H9 (cell line): ENCODE measurements around the gene OGFRL1. TPM values are rescaled to one million over a fixed set of nuclear protein-coding genes. Genes with fewer than 3 reads are reported as not detected.

Experiments used
- DNase-seq: peaks from one replicate; pipeline ENCODE4 v3.0.0-alpha.2; 2017
- H2AFZ ChIP-seq: one replicate; pipeline ENCODE4 v1.6.1; 2013; ENCODE audit warnings: mild to moderate bottlenecking, low read length, control low read depth, moderate library complexity
- H2AK5ac ChIP-seq: 2 replicates; pipeline ENCODE4 v1.6.1; 2013; ENCODE audit warnings: low read length, control low read depth, mixed read lengths; ENCODE audit not compliant: insufficient read length
- H2BK120ac ChIP-seq: one replicate; pipeline ENCODE4 v1.6.1; 2013; ENCODE audit warnings: low read depth, mild to moderate bottlenecking, low read length, control low read depth, inconsistent platforms; ENCODE audit not compliant: poor library complexity, severe bottlenecking
- H2BK12ac ChIP-seq: 2 replicates; pipeline ENCODE4 v1.6.1; 2013; ENCODE audit warnings: low read length, control low read depth, mixed read lengths, low read depth; ENCODE audit not compliant: insufficient read length
- H2BK15ac ChIP-seq: 2 replicates; pipeline ENCODE4 v1.6.1; 2013; ENCODE audit warnings: low read depth, low read length, control low read depth
- H2BK20ac ChIP-seq: one replicate; pipeline ENCODE4 v1.6.1; 2013; ENCODE audit warnings: low read depth, mild to moderate bottlenecking, low read length, control low read depth, inconsistent platforms; ENCODE audit not compliant: poor library complexity, severe bottlenecking
- H2BK5ac ChIP-seq: 2 replicates; pipeline ENCODE4 v1.6.1; 2013; ENCODE audit warnings: low read length, control low read depth, mixed read lengths; ENCODE audit not compliant: insufficient read length
- H3K14ac ChIP-seq: 2 replicates; pipeline ENCODE4 v1.6.1; 2013; ENCODE audit warnings: low read length, control low read depth; ENCODE audit not compliant: insufficient read depth
- H3K18ac ChIP-seq: 2 replicates; pipeline ENCODE4 v1.6.1; 2013; ENCODE audit warnings: low read depth, mild to moderate bottlenecking, mixed read lengths, low read length, control low read depth; ENCODE audit not compliant: insufficient read length
- H3K23ac ChIP-seq: 2 replicates; pipeline ENCODE4 v1.6.1; 2013; ENCODE audit warnings: low read length, control low read depth, mixed read lengths, low read depth; ENCODE audit not compliant: insufficient read length
- H3K23me2 ChIP-seq: 2 replicates; pipeline ENCODE4 v1.6.1; 2013; ENCODE audit warnings: low read depth, mild to moderate bottlenecking, mixed read lengths, low read length, control low read depth; ENCODE audit not compliant: insufficient read length, poor library complexity, severe bottlenecking
- H3K27ac ChIP-seq: 2 replicates; pipeline ENCODE4 v1.5.1; 2013; ENCODE audit warnings: low read length, control low read depth, mixed read lengths, low read depth; ENCODE audit not compliant: insufficient read length
- H3K27me3 ChIP-seq: 2 replicates; pipeline ENCODE4 v1.6.1; 2013; ENCODE audit warnings: low read length, control low read depth, inconsistent platforms; ENCODE audit not compliant: insufficient read depth
- H3K4ac ChIP-seq: 2 replicates; pipeline ENCODE4 v1.6.1; 2013; ENCODE audit warnings: low read depth, mild to moderate bottlenecking, control low read depth, inconsistent platforms, low read length, moderate library complexity
- H3K4me1 ChIP-seq: 2 replicates; pipeline ENCODE4 v1.6.1; 2013; ENCODE audit warnings: low read length, control low read depth, inconsistent platforms; ENCODE audit not compliant: insufficient read depth
- H3K4me2 ChIP-seq: 2 replicates; pipeline ENCODE4 v1.6.1; 2013; ENCODE audit warnings: low read length, control low read depth, mixed read lengths; ENCODE audit not compliant: insufficient read length, insufficient read depth
- H3K56ac ChIP-seq: 2 replicates; pipeline ENCODE4 v1.6.1; 2013; ENCODE audit warnings: low read depth, mild to moderate bottlenecking, mixed read lengths, low read length, control low read depth; ENCODE audit not compliant: insufficient read length
- H3K79me1 ChIP-seq: 2 replicates; pipeline ENCODE4 v1.6.1; 2013; ENCODE audit warnings: low read depth, mild to moderate bottlenecking, moderate library complexity, low read length, control low read depth, inconsistent platforms; ENCODE audit not compliant: insufficient read depth, poor library complexity, severe bottlenecking
- H3K79me2 ChIP-seq: 2 replicates; pipeline ENCODE4 v1.6.1; 2013; ENCODE audit warnings: low read length, control low read depth, inconsistent platforms; ENCODE audit not compliant: insufficient read depth
- H3K9ac ChIP-seq: 2 replicates; pipeline ENCODE4 v1.6.1; 2013; ENCODE audit warnings: low read length, control low read depth, mixed read lengths; ENCODE audit not compliant: insufficient read length; ENCODE audit errors: extremely low read depth
- H3K9me3 ChIP-seq: one replicate; pipeline ENCODE4 v1.6.1; 2013; ENCODE audit warnings: low read depth, low read length, inconsistent platforms; ENCODE audit not compliant: control insufficient read depth
- H3T11ph ChIP-seq: one replicate; pipeline ENCODE4 v1.6.1; 2013; ENCODE audit warnings: mild to moderate bottlenecking, low read length, control low read depth, inconsistent platforms
- H4K20me1 ChIP-seq: one replicate; pipeline ENCODE4 v1.6.1; 2013; ENCODE audit not compliant: control insufficient read depth, insufficient read length, insufficient read depth
- H4K5ac ChIP-seq: 2 replicates; pipeline ENCODE4 v1.6.1; 2013; ENCODE audit warnings: low read depth, mild to moderate bottlenecking, mixed read lengths, low read length, control low read depth; ENCODE audit not compliant: insufficient read length
- H4K8ac ChIP-seq: replicated peaks from 2 replicates; pipeline ENCODE4 v1.6.1; 2013; ENCODE audit warnings: low read length, control low read depth, mixed read lengths, low read depth; ENCODE audit not compliant: insufficient read length
- H4K91ac ChIP-seq: 2 replicates; pipeline ENCODE4 v1.6.1; 2013; ENCODE audit warnings: low read depth, mild to moderate bottlenecking, moderate library complexity, mixed read lengths, low read length, control low read depth; ENCODE audit not compliant: insufficient read length
- H3K27ac Mint-ChIP-seq, 3 experiments: 2 replicates in 2 of 3; 3 replicates in 1 of 3; pipeline ENCODE4 v1.8.0; 2020 to 2021; ENCODE audit warnings: mixed read lengths in 3 of 3, mild to moderate bottlenecking in 1 of 3, moderate library complexity in 1 of 3
- H3K27me3 Mint-ChIP-seq: 2 replicates; pipeline ENCODE4 v1.8.0; 2021; ENCODE audit warnings: low read depth, mild to moderate bottlenecking, moderate library complexity, mixed read lengths
- H3K36me3 Mint-ChIP-seq, 3 experiments: 2 replicates in 2 of 3; 3 replicates in 1 of 3; pipeline ENCODE4 v1.8.0; 2020 to 2021; ENCODE audit warnings: low read depth in 3 of 3, mixed read lengths in 3 of 3; ENCODE audit not compliant: insufficient read depth in 1 of 3
- H3K4me1 Mint-ChIP-seq, 2 experiments: 2 replicates each; pipeline ENCODE4 v1.8.0; 2020; ENCODE audit warnings: mixed read lengths in 2 of 2
- H3K4me3 Mint-ChIP-seq, 2 experiments: 2 replicates in 1 of 2; 3 replicates in 1 of 2; pipeline ENCODE4 v1.8.0; 2020 to 2021; ENCODE audit warnings: mild to moderate bottlenecking in 2 of 2, mixed read lengths in 2 of 2, moderate library complexity in 1 of 2
- H3K9me3 Mint-ChIP-seq, 2 experiments: 2 replicates in 1 of 2; 3 replicates in 1 of 2; pipeline ENCODE4 v1.8.0; 2020; ENCODE audit warnings: mild to moderate bottlenecking in 2 of 2, mixed read lengths in 2 of 2, moderate library complexity in 1 of 2
- total RNA-seq: library from RNA; stranded (reverse); gene quantifications from 2 replicates; pipeline ENCODE4 v1.2.1, GENCODE V29; 2021
- TF ChIP-seq, protein P1 (sequence below): fragments of 200-600 bp; sonication (generic); conservative IDR thresholded peaks from 3 replicates; pipeline ENCODE4 v1.8.0; 2021; ENCODE audit warnings: antibody characterized with exemption, mild to moderate bottlenecking

Gene OGFRL1
- total RNA-seq, 1 experiment from 2014 or later = 2.8 TPM

DNA sequence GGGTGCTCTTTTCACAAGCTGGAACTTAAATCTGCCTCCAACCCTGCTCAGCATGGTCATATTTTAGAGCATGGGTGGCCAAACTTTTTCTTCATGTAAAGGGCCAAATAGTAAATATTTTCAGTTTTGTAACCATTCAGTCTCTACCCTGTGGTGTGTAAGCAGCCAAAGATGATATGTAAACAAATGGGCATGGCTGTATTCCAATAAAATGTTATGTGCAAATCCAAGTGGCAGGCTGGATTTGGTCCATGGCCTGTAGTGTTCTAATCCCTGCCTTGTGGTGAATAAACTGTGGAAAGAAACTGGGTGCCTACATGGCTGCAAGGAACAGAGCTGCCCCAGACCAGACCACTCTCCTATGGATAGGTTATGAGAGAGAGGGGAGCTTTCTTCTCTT lies 32.7 kb downstream of the OGFRL1 start:
- Histone ChIP-seq H3K4me1 (no peaks in the 10 kb centered on the region), H2AFZ (no peak overlapping the region), H3K23me2 (no peaks in the 10 kb centered on the region), H2BK120ac (no peak overlapping the region), H4K20me1 (no peaks in the 10 kb centered on the region), H3K27me3 (no peaks in the 10 kb centered on the region), H3K18ac (no peak overlapping the region), H3K27ac (no peak overlapping the region), H3K79me2 (no peaks in the 10 kb centered on the region), H2BK15ac (no peak overlapping the region), H4K8ac (no peak overlapping the region), H4K5ac (no peak overlapping the region), H3K56ac (no peak overlapping the region), H3K9me3 (no peaks in the 10 kb centered on the region), H3K23ac (no peak overlapping the region), H3K4ac (no peak overlapping the region), H2BK12ac (no peak overlapping the region), H4K91ac (no peak overlapping the region), H3T11ph (no peak overlapping the region), H2AK5ac (no peak overlapping the region), H3K9ac (no peak overlapping the region), H2BK20ac (no peak overlapping the region), H3K4me2 (no peak overlapping the region), H3K14ac (no peak overlapping the region), H3K79me1 (no peaks in the 10 kb centered on the region), H2BK5ac (no peak overlapping the region)
- Mint-ChIP-seq H3K27me3 (no peaks in the 10 kb centered on the region), H3K36me3 (no peaks in the 10 kb centered on the region; a peak in 1 of 7 replicates), H3K4me1 (peaks cover 0 to 2% of the 10 kb centered on the region in 2 experiments; a peak in 1 of 4 replicates), H3K4me3 (no peak overlapping the region), H3K9me3 (peaks cover 2 to 3% of the 10 kb centered on the region in 2 experiments; a peak in 2 of 5 replicates), H3K27ac (no peak overlapping the region; a peak in 1 of 7 replicates)
- no peak for DNase-seq
- TF ChIP-seq, protein P1, sequence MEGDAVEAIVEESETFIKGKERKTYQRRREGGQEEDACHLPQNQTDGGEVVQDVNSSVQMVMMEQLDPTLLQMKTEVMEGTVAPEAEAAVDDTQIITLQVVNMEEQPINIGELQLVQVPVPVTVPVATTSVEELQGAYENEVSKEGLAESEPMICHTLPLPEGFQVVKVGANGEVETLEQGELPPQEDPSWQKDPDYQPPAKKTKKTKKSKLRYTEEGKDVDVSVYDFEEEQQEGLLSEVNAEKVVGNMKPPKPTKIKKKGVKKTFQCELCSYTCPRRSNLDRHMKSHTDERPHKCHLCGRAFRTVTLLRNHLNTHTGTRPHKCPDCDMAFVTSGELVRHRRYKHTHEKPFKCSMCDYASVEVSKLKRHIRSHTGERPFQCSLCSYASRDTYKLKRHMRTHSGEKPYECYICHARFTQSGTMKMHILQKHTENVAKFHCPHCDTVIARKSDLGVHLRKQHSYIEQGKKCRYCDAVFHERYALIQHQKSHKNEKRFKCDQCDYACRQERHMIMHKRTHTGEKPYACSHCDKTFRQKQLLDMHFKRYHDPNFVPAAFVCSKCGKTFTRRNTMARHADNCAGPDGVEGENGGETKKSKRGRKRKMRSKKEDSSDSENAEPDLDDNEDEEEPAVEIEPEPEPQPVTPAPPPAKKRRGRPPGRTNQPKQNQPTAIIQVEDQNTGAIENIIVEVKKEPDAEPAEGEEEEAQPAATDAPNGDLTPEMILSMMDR = no peak
